Measurements from ENCODE around the gene RUBCNL. TPM values are rescaled to one million over a fixed set of nuclear protein-coding genes. Genes with fewer than 3 reads are reported as not detected.

Gene RUBCNL
- total RNA-seq, 1 experiment from 2014 or later: 1.9 TPM

- ATAC-seq (no peak), DNase-seq (ENCODE audit: low spot score) (no peak)
- TF ChIP-seq HMGA2 (CRISPR knock-in tag; IDR thresholded peaks at IDR 0.05) (peak; percentile 97), ZBTB21 (CRISPR knock-in tag; IDR thresholded peaks at IDR 0.05; ENCODE audit: borderline replicate concordance) (no peak)
- H3K9me3 Mint-ChIP-seq: peaks cover 23% of the 10 kb centered on the region
- ChIA-PET CTCF (no interaction called here), POLR2A (no interaction called here)
- peaks cover 36% of the 10 kb centered on the region for H3K27me3 Mint-ChIP-seq (ENCODE audit: low read depth)
- H3K4me3 Mint-ChIP-seq: no peak overlapping the region
- no peaks in the 10 kb centered on the region for H3K36me3 Mint-ChIP-seq
- no peak overlapping the region for H3K27ac Mint-ChIP-seq
- H3K4me1 Mint-ChIP-seq: peaks cover 4% of the 10 kb centered on the region
Observed at GRCh38 chr13:46315036-46315435, 72.0 kb downstream of the RUBCNL start.

- ATAC-seq (no peak), DNase-seq (ENCODE audit: low spot score) (no peak)
- CTCF ChIA-PET: interaction anchor here (1.3 kb wide), 1 partner anchor 155 kb away, joined by 4 read pairs; no protein-coding TSS in a partner anchor
- Mint-ChIP-seq H3K27ac (no peak overlapping the region), H3K4me3 (no peak overlapping the region), H3K4me1 (peaks cover 2% of the 10 kb centered on the region), H3K9me3 (peaks cover 23% of the 10 kb centered on the region), H3K27me3 (ENCODE audit: low read depth) (peaks cover 33% of the 10 kb centered on the region), H3K36me3 (no peaks in the 10 kb centered on the region)
- POLR2A ChIA-PET: no interaction called here
- TF ChIP-seq ZBTB43 (CRISPR knock-in tag; IDR thresholded peaks at IDR 0.05) (no peak), PREB (CRISPR knock-in tag; IDR thresholded peaks at IDR 0.05; ENCODE audit: borderline replicate concordance) (no peak), USF2 (CRISPR knock-in tag; IDR thresholded peaks at IDR 0.05) (no peak), GTF2I (CRISPR knock-in tag; conservative IDR thresholded peaks at IDR 0.05) (no peak), ZNF281 (CRISPR knock-in tag; IDR thresholded peaks at IDR 0.05) (no peak), PRRX2 (CRISPR knock-in tag; IDR thresholded peaks at IDR 0.05) (no peak), ZNF138 (CRISPR knock-in tag; conservative IDR thresholded peaks at IDR 0.05) (no peak), JUN (CRISPR knock-in tag; IDR thresholded peaks at IDR 0.05) (no peak), NR1H2 (CRISPR knock-in tag; IDR thresholded peaks at IDR 0.05) (no peak), ZNF232 (CRISPR knock-in tag; IDR thresholded peaks at IDR 0.05) (no peak), ARID4B (CRISPR knock-in tag; IDR thresholded peaks at IDR 0.05; ENCODE audit: borderline replicate concordance) (no peak), EMX1 (CRISPR knock-in tag; IDR thresholded peaks at IDR 0.05) (no peak), MLX (CRISPR knock-in tag; IDR thresholded peaks at IDR 0.05) (no peak), ESRRA (CRISPR knock-in tag; IDR thresholded peaks at IDR 0.05; ENCODE audit: borderline replicate concordance) (no peak), ZBTB21 (CRISPR knock-in tag; IDR thresholded peaks at IDR 0.05; ENCODE audit: borderline replicate concordance) (no peak), FOXP4 (CRISPR knock-in tag; IDR thresholded peaks at IDR 0.05) (no peak), PRDM15 (CRISPR knock-in tag; IDR thresholded peaks at IDR 0.05) (no peak)
Observed at GRCh38 chr13:46314587-46314986, 72.5 kb downstream of the RUBCNL start.

All from WTC11 (cell line).